Ovary (tissue), 3 donors: ENCODE results near the gene THTPA.

ENCODE experiments used
- EP300 ChIP-seq: sonication (generic); formaldehyde crosslinking; IDR thresholded peaks from one replicate; pipeline ENCODE4 v1.6.1; 2017; ENCODE audit warnings: antibody characterized with exemption
- POLR2A ChIP-seq: fragments of 450-650 bp; IDR thresholded peaks from one replicate; pipeline ENCODE4 v1.6.1; 2017; ENCODE audit warnings: antibody characterized with exemption, mild to moderate bottlenecking, moderate library complexity
- TF ChIP-seq, protein P1 (sequence below), 3 donors: fragments of 450-650 bp in 2 of 3; fragments of 200-600 bp in 1 of 3; IDR thresholded peaks; one replicate each; pipeline versions ENCODE4 v1.5.1 to v1.8.0; 2016 to 2022; ENCODE audit warnings: antibody characterized with exemption in 3 of 3, mild to moderate bottlenecking in 1 of 3
- donor health status: DM: no; HTN: no; CAD: no.

- TF ChIP-seq POLR2A (no peak), EP300 (no peak)
- TF ChIP-seq, protein P1, sequence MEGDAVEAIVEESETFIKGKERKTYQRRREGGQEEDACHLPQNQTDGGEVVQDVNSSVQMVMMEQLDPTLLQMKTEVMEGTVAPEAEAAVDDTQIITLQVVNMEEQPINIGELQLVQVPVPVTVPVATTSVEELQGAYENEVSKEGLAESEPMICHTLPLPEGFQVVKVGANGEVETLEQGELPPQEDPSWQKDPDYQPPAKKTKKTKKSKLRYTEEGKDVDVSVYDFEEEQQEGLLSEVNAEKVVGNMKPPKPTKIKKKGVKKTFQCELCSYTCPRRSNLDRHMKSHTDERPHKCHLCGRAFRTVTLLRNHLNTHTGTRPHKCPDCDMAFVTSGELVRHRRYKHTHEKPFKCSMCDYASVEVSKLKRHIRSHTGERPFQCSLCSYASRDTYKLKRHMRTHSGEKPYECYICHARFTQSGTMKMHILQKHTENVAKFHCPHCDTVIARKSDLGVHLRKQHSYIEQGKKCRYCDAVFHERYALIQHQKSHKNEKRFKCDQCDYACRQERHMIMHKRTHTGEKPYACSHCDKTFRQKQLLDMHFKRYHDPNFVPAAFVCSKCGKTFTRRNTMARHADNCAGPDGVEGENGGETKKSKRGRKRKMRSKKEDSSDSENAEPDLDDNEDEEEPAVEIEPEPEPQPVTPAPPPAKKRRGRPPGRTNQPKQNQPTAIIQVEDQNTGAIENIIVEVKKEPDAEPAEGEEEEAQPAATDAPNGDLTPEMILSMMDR (IDR thresholded peaks at IDR 0.05): no peak
These were observed 24.7 kb upstream of the THTPA start for GRCh38 chr14:23531391-23531790.
